GM12891 (cell line): ENCODE results near the gene LIPN.

ENCODE experiments used
- PAX5 ChIP-seq: IDR thresholded peaks from 2 replicates; pipeline ENCODE4 v1.6.1; 2011; ENCODE audit warnings: low read length, moderate library complexity, mild to moderate bottlenecking; ENCODE audit not compliant: insufficient read depth, severe bottlenecking
- POLR2A ChIP-seq: IDR thresholded peaks from 2 replicates; pipeline ENCODE4 v1.6.1; 2011; ENCODE audit warnings: low read depth, low read length, control low read depth

GRCh38 chr10:88756660-88757059 lies 3.2 kb upstream of the LIPN start:
- TF ChIP-seq POLR2A (no peak), PAX5 (no peak)
